Activated CD8-positive, alpha-beta memory T cell treated with anti-CD3 and anti-CD28 coated beads for 4 hours (primary cell): Measurements from ENCODE around the gene MAPT.

Experiments used
- DNase-seq, 2 donors: peaks; one replicate each; pipeline ENCODE4 v3.0.0-alpha.2; 2020; ENCODE audit warnings: low read depth in 2 of 2

Gene MAPT

DNA sequence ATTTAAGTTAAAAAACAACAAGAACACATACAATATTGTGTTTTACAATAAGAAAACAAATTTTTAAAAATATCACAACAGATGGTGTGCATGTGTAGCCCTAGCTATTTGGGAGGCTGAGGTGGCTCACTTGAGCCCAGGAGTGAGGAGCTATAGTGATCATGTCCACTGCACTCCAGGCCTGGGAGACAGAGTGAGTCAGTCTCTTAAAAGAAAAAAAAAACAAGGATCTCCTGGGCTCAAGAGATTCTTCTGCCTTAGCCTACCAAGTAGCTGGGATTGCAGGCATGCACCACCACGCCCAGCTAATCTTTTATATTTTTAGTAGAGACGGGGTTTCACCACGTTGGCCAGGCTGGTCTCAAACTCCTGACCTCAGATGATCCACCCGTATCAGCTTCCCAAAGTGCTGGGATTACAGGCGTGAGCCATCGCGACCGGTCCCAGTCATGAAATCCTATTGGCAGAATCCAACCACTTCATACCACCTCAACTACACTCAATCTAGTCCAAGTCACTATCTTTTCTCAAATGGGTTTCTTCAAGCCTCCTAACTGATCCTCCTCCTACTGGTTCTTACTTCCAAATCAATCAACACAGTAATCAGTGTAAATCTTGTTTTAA, 159.7 kb downstream of the MAPT start:
- DNase-seq, result no peak

DNA sequence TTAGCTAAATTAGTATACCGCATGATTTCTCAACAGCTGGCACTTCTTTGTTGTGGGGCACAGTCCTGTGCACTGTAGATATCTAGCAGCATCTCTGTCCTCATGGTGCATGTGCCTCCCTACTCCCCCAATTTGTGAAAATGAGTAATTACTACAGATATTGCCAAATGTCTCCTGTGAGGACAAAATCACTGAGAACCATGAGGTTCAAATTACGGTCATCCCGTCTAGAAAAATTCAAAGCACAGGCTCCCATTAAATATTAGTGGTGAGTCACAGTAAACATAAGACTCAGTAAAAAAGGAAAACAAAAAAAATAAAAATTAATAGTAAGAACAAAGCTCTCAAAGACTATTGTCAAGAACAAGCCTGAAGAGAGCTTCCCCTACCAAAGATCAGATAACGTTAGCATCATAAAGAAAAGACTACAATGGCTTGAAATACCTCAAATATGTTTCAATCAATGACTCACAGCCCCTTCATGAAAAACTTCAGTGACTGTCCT, 162.5 kb downstream of the MAPT start:
- no peak for DNase-seq

DNA sequence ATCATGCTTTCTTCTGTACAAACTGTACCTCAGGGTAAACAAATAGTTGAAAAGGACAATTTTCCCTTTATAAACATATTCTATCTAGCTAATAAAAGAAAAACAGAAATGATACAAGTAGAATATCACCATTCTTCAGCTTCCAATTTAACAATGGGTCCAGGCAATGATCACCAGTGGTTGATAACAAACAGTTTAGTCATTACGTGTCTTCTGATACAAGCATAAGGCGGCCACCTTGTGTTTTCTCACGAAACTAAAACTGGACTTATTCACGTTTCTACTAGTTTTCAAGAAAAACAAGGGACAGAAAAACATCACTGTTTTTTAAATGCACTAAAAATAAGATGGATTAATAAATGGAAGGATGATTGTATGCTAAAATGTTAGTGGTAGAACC, 163.0 kb downstream of the MAPT start:
- DNase-seq, result no peak

DNA sequence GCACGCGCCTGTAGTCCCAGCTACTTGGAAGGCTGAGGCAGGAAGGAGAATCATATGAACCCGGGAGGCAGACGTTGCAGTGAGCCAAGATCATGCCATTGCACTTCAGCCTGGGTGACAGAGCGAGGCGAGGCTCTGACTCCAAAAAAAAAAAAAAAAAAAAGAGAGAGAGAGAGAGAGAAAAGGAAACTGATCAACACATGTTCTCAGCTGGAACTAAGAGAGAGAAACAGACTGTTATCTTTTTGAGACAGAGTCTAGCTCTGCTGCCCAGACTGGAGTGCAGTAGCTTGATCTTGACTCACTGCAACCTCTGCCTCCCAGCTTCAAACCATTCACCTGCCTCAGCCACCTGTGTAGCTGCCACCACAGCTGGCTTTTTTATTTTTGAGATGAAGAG, 165.1 kb downstream of the MAPT start:
- no peak for DNase-seq

DNA sequence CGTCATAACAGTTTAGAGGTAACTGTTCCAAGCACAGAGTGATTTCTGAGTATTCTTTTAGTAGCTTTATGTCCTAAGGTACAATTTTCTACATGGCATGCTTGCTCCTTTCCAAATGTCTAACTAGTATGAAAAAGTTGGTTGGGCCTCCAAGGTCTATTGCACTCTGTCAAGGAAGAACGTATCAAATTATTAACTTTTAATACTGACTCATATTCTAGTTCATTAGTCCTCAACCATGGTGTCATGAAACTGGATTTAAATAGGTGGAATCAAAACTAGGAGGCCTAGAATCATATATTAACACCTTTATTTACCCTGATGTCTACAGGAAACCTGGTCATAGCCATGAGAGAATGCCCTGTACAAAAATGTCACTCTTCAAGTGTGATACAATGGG, 166.1 kb downstream of the MAPT start:
- DNase-seq, result no peak

DNA sequence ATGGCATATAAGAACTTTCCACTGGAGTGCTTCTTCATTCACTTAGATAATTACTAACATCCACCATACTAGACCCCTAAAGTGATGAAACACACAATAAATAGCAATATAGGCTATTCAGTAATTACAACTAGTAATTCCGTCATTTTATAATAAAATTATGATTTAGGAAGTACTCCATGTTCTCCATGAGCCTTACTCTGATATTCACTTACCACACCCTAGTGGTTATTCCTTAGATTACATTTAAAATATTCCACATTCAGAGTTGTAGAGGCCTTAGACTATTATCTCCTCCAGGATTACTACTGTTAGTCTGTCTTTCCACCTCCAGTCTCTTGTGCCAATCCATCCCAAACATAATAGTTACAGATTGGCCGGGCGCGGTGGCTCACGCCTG, 167.1 kb downstream of the MAPT start:
- no peak for DNase-seq

DNA sequence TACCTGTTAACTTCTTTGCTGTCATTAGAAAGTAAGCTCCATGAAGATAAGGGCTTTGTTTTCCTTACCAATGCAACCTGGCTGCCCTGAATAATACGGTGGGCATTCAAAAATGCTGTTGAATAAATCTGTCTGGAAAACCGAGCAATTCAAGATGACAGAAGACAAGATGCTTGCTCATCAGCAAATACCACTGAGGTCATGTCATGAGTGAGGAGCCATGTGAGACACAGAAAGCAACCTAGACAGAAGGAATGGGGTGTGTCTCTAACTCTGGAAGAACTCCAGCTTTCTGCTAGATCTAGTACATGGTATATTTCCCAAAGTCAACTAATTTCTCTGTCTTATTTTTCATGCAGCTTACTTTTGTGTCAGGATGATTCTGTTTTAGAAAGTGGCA, 168.9 kb downstream of the MAPT start:
- no peak for DNase-seq

DNA sequence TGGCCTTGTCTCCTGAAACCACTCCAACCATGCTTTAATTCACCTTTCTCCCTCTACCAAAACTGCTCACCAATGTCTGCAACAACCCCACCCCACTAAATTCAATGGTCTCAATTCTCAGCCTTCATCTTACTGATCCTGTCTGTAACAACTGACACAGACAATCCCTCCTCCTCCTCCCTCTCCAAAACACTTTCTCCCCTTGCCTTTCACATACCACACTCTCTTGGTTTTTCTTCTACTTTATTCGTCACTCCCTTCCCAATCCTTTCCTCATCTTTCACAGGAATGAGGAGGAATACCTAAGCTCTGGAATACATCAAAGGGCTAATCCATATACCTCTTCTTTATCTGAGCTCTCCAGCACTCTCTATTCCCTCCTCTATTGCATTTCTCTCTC, 170.1 kb downstream of the MAPT start:
- no peak for DNase-seq

DNA sequence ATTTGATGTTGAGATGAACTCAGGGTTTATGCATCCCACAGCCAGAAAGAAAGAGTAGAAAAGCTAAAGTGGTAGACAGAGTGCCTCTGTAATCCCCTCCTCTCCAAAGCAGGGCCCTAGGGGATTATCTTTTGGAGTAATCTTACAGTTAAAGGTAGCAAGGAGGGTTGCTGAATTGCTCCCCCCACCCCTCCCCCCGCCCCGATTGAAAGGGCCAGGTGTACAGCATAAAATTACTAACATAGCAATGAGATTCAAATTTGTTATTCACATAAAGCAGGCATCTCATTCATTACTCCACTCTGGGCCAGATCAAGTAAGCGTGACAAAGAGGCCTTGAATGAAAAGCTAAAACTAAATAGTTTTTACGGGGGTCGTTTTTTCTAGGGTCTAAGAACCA, 177.4 kb downstream of the MAPT start:
- no peak for DNase-seq

DNA sequence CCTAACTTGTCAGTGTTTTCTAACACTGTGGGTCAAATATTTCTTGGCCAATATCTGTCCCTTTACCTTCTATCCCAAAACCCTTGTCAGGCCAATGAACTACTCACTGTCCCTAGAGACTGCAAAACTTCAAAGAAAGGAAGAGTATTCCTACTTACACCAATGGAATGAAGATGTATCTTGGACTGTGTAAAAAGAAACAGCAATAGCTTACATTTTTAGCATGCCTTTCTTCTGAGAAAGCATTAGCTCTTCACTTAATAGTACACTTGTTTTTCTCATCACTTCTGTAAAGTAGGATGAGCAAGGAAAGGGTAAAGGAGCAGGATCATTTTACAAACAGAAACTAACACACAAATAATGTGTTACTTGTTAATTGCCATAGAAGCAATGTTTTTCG, 178.6 kb downstream of the MAPT start:
- DNase-seq, result no peak

DNA sequence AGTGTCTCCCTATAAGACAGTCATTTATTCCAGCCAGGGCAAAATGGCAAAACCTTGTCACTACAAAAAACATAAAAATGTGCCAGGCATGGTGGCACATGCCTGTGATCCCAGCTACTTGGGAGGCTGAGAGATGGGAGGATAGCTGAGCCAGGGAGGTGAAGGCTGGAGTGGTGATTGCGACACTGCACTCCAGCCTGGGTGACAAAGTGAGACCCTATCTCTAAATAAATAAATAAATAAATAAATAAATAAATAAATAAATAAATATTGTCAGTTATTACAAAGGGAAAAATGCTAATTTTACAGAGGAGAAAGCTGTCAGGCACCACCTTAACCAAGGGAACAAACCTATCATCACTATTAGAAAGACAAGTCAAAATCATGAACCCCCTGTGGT, 180.2 kb downstream of the MAPT start:
- DNase-seq, result no peak
